Smooth muscle cell (in vitro differentiated cells): ENCODE data around the gene IGF2BP3. TPM values are rescaled to one million over a fixed set of nuclear protein-coding genes. Genes with fewer than 3 reads are reported as not detected.

Experiments
- DNase-seq: peaks from one replicate; lab custom pipeline; 2025; ENCODE audit not compliant: unreplicated experiment; lab: John Stamatoyannopoulos, UW
- H2AFZ ChIP-seq: fragments of 200-600 bp; sonication (generic); 2 replicates; pipeline ENCODE4 v1.6.0; 2016; ENCODE audit warnings: antibody characterized with exemption, low read depth, mild to moderate bottlenecking
- H3F3A ChIP-seq: fragments of 200-600 bp; sonication (generic); 2 replicates; pipeline ENCODE4 v1.6.0; 2017; ENCODE audit warnings: antibody characterized with exemption, low read depth
- H3K27ac ChIP-seq: fragments of 200-600 bp; sonication (generic); 2 replicates; pipeline ENCODE4 v1.5.1; 2016; ENCODE audit warnings: low read depth, mild to moderate bottlenecking
- H3K27me3 ChIP-seq: fragments of 200-600 bp; sonication (generic); 2 replicates; pipeline ENCODE4 v1.6.1; 2016; ENCODE audit warnings: low read depth, mild to moderate bottlenecking
- H3K36me3 ChIP-seq: fragments of 200-600 bp; sonication (generic); 2 replicates; pipeline ENCODE4 v1.5.1; 2016; ENCODE audit warnings: low read depth
- H3K4me1 ChIP-seq: fragments of 200-600 bp; sonication (generic); 2 replicates; pipeline ENCODE4 v1.5.1; 2016; ENCODE audit warnings: low read depth
- H3K4me2 ChIP-seq: fragments of 200-600 bp; sonication (generic); 2 replicates; pipeline ENCODE4 v1.6.0; 2016; ENCODE audit warnings: mild to moderate bottlenecking
- H3K4me3 ChIP-seq: fragments of 200-600 bp; sonication (generic); 2 replicates; pipeline ENCODE4 v1.5.1; 2016; ENCODE audit warnings: mild to moderate bottlenecking
- H3K79me2 ChIP-seq: fragments of 200-600 bp; sonication (generic); 2 replicates; pipeline ENCODE4 v1.6.0; 2016; ENCODE audit warnings: low read depth, mild to moderate bottlenecking
- H3K9ac ChIP-seq: fragments of 200-600 bp; sonication (generic); 2 replicates; pipeline ENCODE4 v1.6.0; 2016; ENCODE audit warnings: low read depth
- H3K9me3 ChIP-seq: fragments of 200-600 bp; sonication (generic); replicated peaks from 2 replicates; pipeline ENCODE4 v1.5.1; 2016; ENCODE audit warnings: low read depth
- H4K20me1 ChIP-seq: fragments of 200-600 bp; sonication (generic); 2 replicates; pipeline ENCODE4 v1.6.0; 2016; ENCODE audit warnings: low read depth
- WGBS: methylation state at CpG from one replicate; pipeline ENCODE4 v1.1.7; 2016; ENCODE audit warnings: low lambda C conversion rate; 5-methylcytosine and 5-hydroxymethylcytosine counted together
- polyA plus RNA-seq: library from polyadenylated mRNA; unstranded; fragments of >200 nt; fragmentation: Nextera tagmentation; extraction: Ambion mirVana; gene quantifications from 2 replicates; pipeline ENCODE4 v1.2.1, GENCODE V29; 2016
- total RNA-seq: library from RNA; depleted of rRNA; stranded (reverse); fragments of >200 nt; gene quantifications from 2 replicates; pipeline ENCODE4 v1.2.3, GENCODE V29; 2014
- TF ChIP-seq, protein P1 (sequence below): fragments of 200-600 bp; sonication (generic); IDR thresholded peaks from 2 replicates; pipeline ENCODE4 v1.5.1; 2017; ENCODE audit warnings: borderline replicate concordance, mild to moderate bottlenecking, antibody characterized with exemption; ENCODE audit not compliant: insufficient read depth, poor library complexity, severe bottlenecking

IGF2BP3 gene
- total and polyA plus RNA-seq, 2 experiments from 2014 or later, result 7.9 to 35.2 TPM

DNA sequence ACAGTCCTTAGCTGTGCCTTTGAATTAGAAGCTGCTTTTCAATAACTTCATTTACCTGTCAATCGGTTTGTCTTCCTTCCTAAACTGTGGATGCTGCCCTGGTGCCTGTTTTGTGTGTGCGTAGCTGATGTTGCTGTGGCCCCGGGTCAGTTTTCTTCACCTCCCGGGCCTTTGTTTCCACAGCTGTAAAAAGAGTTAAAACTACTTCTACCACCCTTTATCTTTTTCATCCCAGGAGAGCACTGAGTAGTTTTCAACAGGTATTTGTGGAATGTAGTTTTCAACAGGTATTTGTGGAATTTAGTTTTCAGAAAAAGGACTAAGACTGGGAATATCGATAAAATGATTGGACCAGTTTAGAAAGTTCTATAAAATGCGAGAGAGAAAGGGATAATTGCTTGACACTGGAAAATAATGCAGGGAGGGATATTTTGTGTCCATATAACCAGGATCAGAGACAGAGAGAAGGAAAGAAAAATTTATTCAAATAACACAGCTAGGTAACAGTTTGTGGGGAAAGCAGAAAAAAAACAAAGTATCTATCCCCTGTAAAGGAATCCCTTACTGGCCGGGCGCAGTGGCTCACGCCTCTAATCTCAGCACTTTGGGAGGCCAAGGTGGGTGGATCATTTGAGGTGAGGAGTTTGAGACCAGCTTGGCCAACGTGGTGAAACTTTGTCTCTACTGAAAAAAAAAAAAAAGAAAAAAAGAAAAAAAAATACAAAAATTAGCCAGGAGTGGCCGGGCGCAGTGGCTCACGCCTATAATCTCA is 15.9 kb upstream of the IGF2BP3 start:
- H3K4me2 ChIP-seq, result no peak overlapping the region
- H3F3A ChIP-seq, result no peaks in the 10 kb centered on the region
- H3K9ac ChIP-seq, result no peak overlapping the region
- TF ChIP-seq, protein P1, sequence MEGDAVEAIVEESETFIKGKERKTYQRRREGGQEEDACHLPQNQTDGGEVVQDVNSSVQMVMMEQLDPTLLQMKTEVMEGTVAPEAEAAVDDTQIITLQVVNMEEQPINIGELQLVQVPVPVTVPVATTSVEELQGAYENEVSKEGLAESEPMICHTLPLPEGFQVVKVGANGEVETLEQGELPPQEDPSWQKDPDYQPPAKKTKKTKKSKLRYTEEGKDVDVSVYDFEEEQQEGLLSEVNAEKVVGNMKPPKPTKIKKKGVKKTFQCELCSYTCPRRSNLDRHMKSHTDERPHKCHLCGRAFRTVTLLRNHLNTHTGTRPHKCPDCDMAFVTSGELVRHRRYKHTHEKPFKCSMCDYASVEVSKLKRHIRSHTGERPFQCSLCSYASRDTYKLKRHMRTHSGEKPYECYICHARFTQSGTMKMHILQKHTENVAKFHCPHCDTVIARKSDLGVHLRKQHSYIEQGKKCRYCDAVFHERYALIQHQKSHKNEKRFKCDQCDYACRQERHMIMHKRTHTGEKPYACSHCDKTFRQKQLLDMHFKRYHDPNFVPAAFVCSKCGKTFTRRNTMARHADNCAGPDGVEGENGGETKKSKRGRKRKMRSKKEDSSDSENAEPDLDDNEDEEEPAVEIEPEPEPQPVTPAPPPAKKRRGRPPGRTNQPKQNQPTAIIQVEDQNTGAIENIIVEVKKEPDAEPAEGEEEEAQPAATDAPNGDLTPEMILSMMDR, result no peak
- no peak overlapping the region for H2AFZ ChIP-seq
- no peaks in the 10 kb centered on the region for H3K9me3 ChIP-seq
- no peaks in the 10 kb centered on the region for H3K79me2 ChIP-seq
- no peaks in the 10 kb centered on the region for H3K36me3 ChIP-seq
- no peaks in the 10 kb centered on the region for H4K20me1 ChIP-seq
- H3K4me1 ChIP-seq, result peaks cover 5% of the 10 kb centered on the region
- no peaks in the 10 kb centered on the region for H3K27me3 ChIP-seq
- no peak overlapping the region for H3K4me3 ChIP-seq
- no peak for DNase-seq
- H3K27ac ChIP-seq, result no peak overlapping the region
- WGBS, result 71% methylated on average over 13 of the region's 13 CpGs

DNA sequence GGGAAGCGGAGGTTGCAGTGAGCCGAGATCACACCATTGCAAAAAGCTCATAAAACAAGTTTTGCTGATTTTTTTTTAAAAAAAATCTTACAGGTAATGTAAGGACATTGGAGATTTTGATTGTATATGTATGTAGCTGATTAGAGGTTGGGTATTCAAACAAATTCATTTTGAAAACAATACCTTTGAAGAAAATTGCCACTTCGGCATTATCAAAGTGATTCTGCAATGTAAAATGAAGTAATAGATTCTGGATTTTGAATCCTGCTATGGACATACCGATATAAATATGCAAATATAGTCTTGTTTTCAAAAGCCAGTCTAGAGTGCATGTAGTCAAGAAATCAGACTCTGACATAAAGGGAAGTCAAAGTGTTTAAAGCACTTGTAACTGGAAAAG is 12.4 kb upstream of the IGF2BP3 start:
- H3K27ac ChIP-seq, result no peak overlapping the region
- no peak overlapping the region for H3K9ac ChIP-seq
- no peaks in the 10 kb centered on the region for H3F3A ChIP-seq
- H3K4me2 ChIP-seq, result no peak overlapping the region
- no peaks in the 10 kb centered on the region for H3K27me3 ChIP-seq
- TF ChIP-seq, protein P1, result no peak
- WGBS, result 98% methylated on average over 4 of the region's 4 CpGs
- H3K79me2 ChIP-seq, result peaks cover 19% of the 10 kb centered on the region
- peaks cover 5% of the 10 kb centered on the region for H3K4me1 ChIP-seq
- no peak overlapping the region for H2AFZ ChIP-seq
- DNase-seq, result no peak
- H3K4me3 ChIP-seq, result no peak overlapping the region
- H4K20me1 ChIP-seq, result no peaks in the 10 kb centered on the region
- no peaks in the 10 kb centered on the region for H3K36me3 ChIP-seq
- H3K9me3 ChIP-seq, result no peaks in the 10 kb centered on the region

DNA sequence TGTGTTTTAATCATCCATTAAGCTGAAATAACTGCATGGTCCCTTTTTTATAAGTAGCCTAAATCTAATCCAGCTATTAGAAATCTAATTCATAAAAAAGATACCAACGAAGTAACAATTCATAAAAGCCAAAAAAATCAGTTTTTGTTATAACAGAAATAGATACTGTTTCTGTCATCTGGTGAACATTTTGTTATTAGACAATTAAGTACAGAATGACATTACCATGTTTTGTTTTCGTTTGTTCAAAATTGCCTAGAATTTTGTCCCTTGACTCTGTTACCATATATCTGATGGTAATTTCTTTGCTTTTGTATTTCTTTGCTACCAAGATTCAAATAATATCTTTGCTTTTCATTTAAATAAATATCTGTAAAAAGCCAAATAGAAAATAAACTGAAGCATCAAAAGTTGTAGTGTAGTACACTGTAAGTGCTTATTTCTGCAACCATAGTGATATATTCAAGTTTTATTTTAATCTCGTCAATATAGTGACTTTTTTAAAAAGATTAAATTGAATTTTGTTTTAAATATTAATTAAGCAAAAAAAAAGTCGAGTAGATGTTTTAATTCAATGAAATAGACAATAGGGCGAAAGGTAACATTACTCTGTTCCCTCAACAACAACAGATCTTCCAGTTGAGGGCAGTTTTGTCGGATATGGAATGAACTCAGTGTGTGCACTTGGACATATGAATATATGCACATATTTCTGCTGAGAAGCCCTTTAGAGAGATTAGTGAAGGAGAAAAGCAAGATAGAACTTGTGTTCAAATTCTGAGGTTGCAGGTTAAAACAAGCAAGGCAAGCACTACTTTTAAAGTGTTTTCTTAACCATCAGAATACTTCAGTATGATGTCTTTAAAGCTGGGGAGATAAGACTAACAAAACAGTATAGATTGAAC is 7.9 kb upstream of the IGF2BP3 start:
- 84% methylated on average over 6 of the region's 6 CpGs for WGBS
- H4K20me1 ChIP-seq, result no peaks in the 10 kb centered on the region
- DNase-seq, result no peak
- no peak overlapping the region for H3K27ac ChIP-seq
- no peak overlapping the region for H2AFZ ChIP-seq
- H3K4me2 ChIP-seq, result no peak overlapping the region
- H3K36me3 ChIP-seq, result no peaks in the 10 kb centered on the region
- H3K4me3 ChIP-seq, result no peak overlapping the region
- no peaks in the 10 kb centered on the region for H3F3A ChIP-seq
- no peak overlapping the region for H3K9ac ChIP-seq
- H3K27me3 ChIP-seq, result no peaks in the 10 kb centered on the region
- H3K4me1 ChIP-seq, result peaks cover 21% of the 10 kb centered on the region
- H3K9me3 ChIP-seq, result no peaks in the 10 kb centered on the region
- TF ChIP-seq, protein P1, result no peak
- peaks cover 42% of the 10 kb centered on the region for H3K79me2 ChIP-seq
